ENCODE data around the gene IL4R. TPM values are rescaled to one million over a fixed set of nuclear protein-coding genes. Genes with fewer than 3 reads are reported as not detected.

Gene IL4R
- total and polyA plus RNA-seq, 2 of the 8 experiments (the other 6 are each of a cell fraction or from before 2014, with no cell fraction given): 29.1 to 29.4 TPM

- H3K27ac ChIP-seq (ENCODE audit: low read depth, low read length): no peak overlapping the region
- no peak overlapping the region for H2BK120ac ChIP-seq (replicated peaks; ENCODE audit: low read depth, low read length)
- H3K79me1 ChIP-seq (ENCODE audit: low read depth, low read length): peaks cover 5% of the 10 kb centered on the region; the same call in 1 of the 2 replicates
- H3K4me3 ChIP-seq (ENCODE audit: extremely low read depth in 1 of 4, insufficient read depth in 2 of 4, low read depth in 3 of 4, low read length in 4 of 4): no peak overlapping the region
- peaks cover 0 to 47% of the 10 kb centered on the region in 2 experiments; a peak in 2 of 4 replicates for H3K79me2 ChIP-seq (ENCODE audit: control insufficient read depth in 1 of 2, insufficient read depth in 2 of 2, low read length in 2 of 2)
- no peak overlapping the region for H2BK15ac ChIP-seq (ENCODE audit: low read length)
- H4K91ac ChIP-seq (replicated peaks; ENCODE audit: insufficient read length, low read length): peak overlapping the region; percentile 12
- no peaks in the 10 kb centered on the region for H3K36me3 ChIP-seq (ENCODE audit: control insufficient read depth in 2 of 4, insufficient read depth in 4 of 4, low read length in 3 of 4)
- CTCF ChIA-PET (ENCODE audit: partially characterized antibody): interaction anchor here (0.6 to 1.7 kb wide), 4 partner anchors 18 to 146 kb away, joined by 3 to 7 read pairs (median 4); no protein-coding TSS in a partner anchor
- no peak overlapping the region for H3K14ac ChIP-seq (ENCODE audit: insufficient read length)
- H3K4me1 ChIP-seq (replicated peaks in 1 of 4; ENCODE audit: control insufficient read depth in 3 of 4, insufficient read depth in 4 of 4, low read length in 3 of 4): peaks cover 17 to 31% (median 24%) of the 10 kb centered on the region in 4 experiments
- DNase-seq (ENCODE audit: low read depth in 1 of 2, low spot score in 2 of 2): no peak
- H2BK12ac ChIP-seq (ENCODE audit: low read depth, low read length): peak overlapping the region; percentile 96
- peak; percentile 80 for TF ChIP-seq YY1 (IDR thresholded peaks at IDR 0.05; ENCODE audit: low read depth, low read length)
- TF ChIP-seq NANOG (IDR thresholded peaks at IDR 0.05; ENCODE audit: insufficient read depth, low read depth, low read length, poor library complexity, severe bottlenecking): no peak
- TF ChIP-seq KDM4A (IDR thresholded peaks at IDR 0.05; ENCODE audit: low read depth, low read length, severe bottlenecking): no peak
- H3K9ac ChIP-seq (replicated peaks in 1 of 4; ENCODE audit: extremely low read depth in 1 of 4, low read depth in 3 of 4, low read length in 3 of 4): no peak overlapping the region
- H4K20me1 ChIP-seq (replicated peaks in 1 of 2; ENCODE audit: control insufficient read depth in 1 of 2, insufficient read depth in 2 of 2, low read length in 2 of 2): no peaks in the 10 kb centered on the region
- POLR2A ChIA-PET (ENCODE audit: partially characterized antibody): interaction anchor here (1.5 kb wide), 1 partner anchor 9 kb away, joined by 3 read pairs; no protein-coding TSS in a partner anchor
- peak overlapping the region; percentile 27 for H3K4ac ChIP-seq (replicated peaks; ENCODE audit: insufficient read length, low read depth, low read length)
- no peak overlapping the region for H3K23ac ChIP-seq (ENCODE audit: insufficient read length)
- H2AK5ac ChIP-seq (ENCODE audit: low read depth, low read length): no peak overlapping the region
- H2AFZ ChIP-seq (ENCODE audit: low read length): no peak overlapping the region
- peak overlapping the region; percentile 47 for H4K5ac ChIP-seq (ENCODE audit: insufficient read length, low read depth, low read length)
- 74% methylated on average over 8 of the region's 8 CpGs; no CpG with 5 or more reads in 1 of the 2 experiments for WGBS, 2 experiments (ENCODE audit: extremely low coverage in 1 of 2, insufficient coverage in 1 of 2, insufficient read length in 1 of 2, insufficient replicate concordance in 2 of 2, low coverage in 1 of 2, low lambda C conversion rate in 2 of 2, missing lambda C conversion rate in 1 of 2)
- peak overlapping the region; percentile 88; the same call in 1 of the 2 replicates for H2BK20ac ChIP-seq (ENCODE audit: low read length)
- H4K8ac ChIP-seq (ENCODE audit: extremely low read depth, insufficient read depth, low read length): no peak overlapping the region
- peak overlapping the region; percentile 95; the same call in 1 of the 2 replicates for H2BK5ac ChIP-seq (ENCODE audit: low read depth, low read length)
- no peaks in the 10 kb centered on the region for H3K23me2 ChIP-seq (ENCODE audit: low read depth, low read length)
- peak overlapping the region; percentile 42 for H3K18ac ChIP-seq (ENCODE audit: extremely low read depth, low read length)
- no peaks in the 10 kb centered on the region for H3K9me3 ChIP-seq (ENCODE audit: insufficient read depth in 2 of 2, low read depth in 1 of 2, low read length in 1 of 2)
- no peaks in the 10 kb centered on the region for H3K27me3 ChIP-seq (replicated peaks in 1 of 4; ENCODE audit: control insufficient read depth in 3 of 4, extremely low read depth in 1 of 4, insufficient read depth in 3 of 4, low read length in 3 of 4)
- H3K4me2 ChIP-seq (ENCODE audit: insufficient read depth in 1 of 2, low read depth in 2 of 2, low read length in 2 of 2): no peak overlapping the region
- H3K56ac ChIP-seq (replicated peaks; ENCODE audit: insufficient read length, low read depth, low read length): no peak overlapping the region
- FAIRE-seq: no peak
Measured at GRCh38 chr16:27325736-27326135, 12.0 kb downstream of the IL4R start.

Data from H1 (cell line).